ENCODE data around the gene IL17A.

- TF ChIP-seq CTCF (IDR thresholded peaks at IDR 0.05 in 4 of 5, conservative IDR thresholded peaks at IDR 0.05 in 1 of 5) (no peak), POLR2A (IDR thresholded peaks at IDR 0.05) (no peak)
These were observed 42.6 kb upstream of the IL17A start for GRCh38 chr6:52143551-52143950.
